Measurements from ENCODE around the gene NRG3. TPM values are rescaled to one million over a fixed set of nuclear protein-coding genes. Genes with fewer than 3 reads are reported as not detected.

NRG3 gene
- total RNA-seq, 4 donors from 2014 or later = 0.20 to 1.1 (median 0.84) TPM; not detected in 1

- H3K9me3 ChIP-seq = no peaks in the 10 kb centered on the region
- WGBS, 2 donors = 84 to 94% methylated on average over 3 of the region's 3 CpGs
- no peaks in the 10 kb centered on the region for H3K27me3 ChIP-seq
- H3K36me3 ChIP-seq = no peaks in the 10 kb centered on the region
- no peak overlapping the region for H3K4me3 ChIP-seq
- DNase-seq (ENCODE audit: low spot score in 2 of 2) = no peak
- H3K4me1 ChIP-seq = no peaks in the 10 kb centered on the region
- TF ChIP-seq CTCF (IDR thresholded peaks at IDR 0.05) (no peak), POLR2A (IDR thresholded peaks at IDR 0.05) (no peak), EP300 (IDR thresholded peaks at IDR 0.05) (no peak)
- H3K27ac ChIP-seq = no peak overlapping the region
These were observed 992.1 kb downstream of the NRG3 start for GRCh38 chr10:82867056-82867455.

- H3K27ac ChIP-seq = no peak overlapping the region
- WGBS, 2 donors = 78 to 86% methylated on average over 1 of the region's 1 CpG
- H3K4me1 ChIP-seq = no peaks in the 10 kb centered on the region
- no peaks in the 10 kb centered on the region for H3K9me3 ChIP-seq
- H3K36me3 ChIP-seq = no peaks in the 10 kb centered on the region
- DNase-seq (ENCODE audit: low spot score in 2 of 2) = no peak
- no peaks in the 10 kb centered on the region for H3K27me3 ChIP-seq
- no peak overlapping the region for H3K4me3 ChIP-seq
- TF ChIP-seq CTCF (IDR thresholded peaks at IDR 0.05) = no peak
- TF ChIP-seq EP300 (IDR thresholded peaks at IDR 0.05) = no peak
- no peak for TF ChIP-seq POLR2A (IDR thresholded peaks at IDR 0.05)
These were observed 999.7 kb downstream of the NRG3 start for GRCh38 chr10:82874671-82875070.

- no peak overlapping the region for H3K4me3 ChIP-seq
- TF ChIP-seq CTCF (IDR thresholded peaks at IDR 0.05) (no peak), POLR2A (IDR thresholded peaks at IDR 0.05) (no peak), EP300 (IDR thresholded peaks at IDR 0.05) (no peak)
- H3K36me3 ChIP-seq = no peaks in the 10 kb centered on the region
- 40 to 41% methylated on average over 2 of the region's 2 CpGs for WGBS, 2 donors
- H3K9me3 ChIP-seq = no peaks in the 10 kb centered on the region
- H3K4me1 ChIP-seq = no peaks in the 10 kb centered on the region
- no peaks in the 10 kb centered on the region for H3K27me3 ChIP-seq
- no peak overlapping the region for H3K27ac ChIP-seq
- DNase-seq (ENCODE audit: low spot score in 2 of 2) = no peak
These were observed 1005.8 kb downstream of the NRG3 start for GRCh38 chr10:82880776-82881290.

- Histone ChIP-seq H3K9me3 (no peaks in the 10 kb centered on the region), H3K27ac (no peak overlapping the region), H3K4me1 (no peaks in the 10 kb centered on the region), H3K27me3 (no peaks in the 10 kb centered on the region), H3K4me3 (no peak overlapping the region), H3K36me3 (no peaks in the 10 kb centered on the region)
- WGBS, 2 donors = 67 to 81% methylated on average over 1 of the region's 1 CpG
- TF ChIP-seq CTCF (IDR thresholded peaks at IDR 0.05) = no peak
- TF ChIP-seq POLR2A (IDR thresholded peaks at IDR 0.05) = no peak
- no peak for TF ChIP-seq EP300 (IDR thresholded peaks at IDR 0.05)
- no peak for DNase-seq (ENCODE audit: low spot score in 2 of 2)
These were observed 1007.7 kb downstream of the NRG3 start for GRCh38 chr10:82882722-82883121.

- WGBS, 2 donors = 77 to 80% methylated on average over 1 of the region's 1 CpG
- no peak overlapping the region for H3K4me3 ChIP-seq
- no peaks in the 10 kb centered on the region for H3K9me3 ChIP-seq
- no peak for TF ChIP-seq POLR2A (IDR thresholded peaks at IDR 0.05)
- no peak for TF ChIP-seq CTCF (IDR thresholded peaks at IDR 0.05)
- TF ChIP-seq EP300 (IDR thresholded peaks at IDR 0.05) = no peak
- no peaks in the 10 kb centered on the region for H3K36me3 ChIP-seq
- H3K27me3 ChIP-seq = no peaks in the 10 kb centered on the region
- H3K4me1 ChIP-seq = no peaks in the 10 kb centered on the region
- H3K27ac ChIP-seq = no peak overlapping the region
- DNase-seq (ENCODE audit: low spot score in 2 of 2) = no peak
These were observed 1008.6 kb downstream of the NRG3 start for GRCh38 chr10:82883603-82884002.

Measured in tibial nerve (tissue), 4 donors.